HepG2 (cell line): ENCODE data around the gene NR2F1-AS1. TPM values are rescaled to one million over a fixed set of nuclear protein-coding genes. Genes with fewer than 3 reads are reported as not detected.

Experiments used
- ATAC-seq: fragments of 200-7000 bp; cut with Tn5 transposase; 3 replicates; pipeline ENCODE4 v1.9.1; 2020; ENCODE audit warnings: mild to moderate bottlenecking, moderate library complexity
- BruUV-seq: library from RNA; stranded (reverse); fragments of 400-500 nt; replicated peaks from 2 replicates; lab custom pipeline; 2021; lab: Mats Ljungman, UMichigan
- CTCF ChIA-PET: fragments of 300-600 bp; formaldehyde crosslinking; extraction: SDS; loops from one replicate; lab custom pipeline; 2021; ENCODE audit warnings: low total read pairs, inconsistent platforms, low intra/inter-chr PET ratio; lab: Yijun Ruan, JAX
- POLR2A ChIA-PET: fragments of 350-600 bp; sonication (Branson Sonifier 250); formaldehyde crosslinking; loops from one replicate; lab custom pipeline; 2020; ENCODE audit warnings: antibody characterized with exemption, inconsistent platforms; lab: Yijun Ruan, JAX
- DNase-seq: peaks from one replicate; pipeline ENCODE4 v3.0.0-alpha.2; 2015; ENCODE audit warnings: low spot score
- FAIRE-seq: peaks from 3 replicates; lab custom pipeline; 2011; peaks lifted over from hg19 to GRCh38; lab: Jason Lieb, UNC
- H2AFZ ChIP-seq: one replicate; pipeline ENCODE4 v1.6.1; 2011; ENCODE audit warnings: low read length, inconsistent platforms
- H3K27ac ChIP-seq: fragments of 300-600 bp; 3 replicates; pipeline ENCODE4 v1.8.0; 2011; ENCODE audit warnings: mixed run types, mild to moderate bottlenecking, mixed read lengths, low read length, inconsistent platforms; ENCODE audit not compliant: insufficient read depth; ENCODE audit errors: extremely low read length
- H3K27me3 ChIP-seq, 2 experiments: fragments of 200-600 bp in 1 of 2; 2 replicates in 1 of 2; 3 replicates in 1 of 2; pipeline versions ENCODE4 v1.6.0 to v1.8.0; 2011; ENCODE audit warnings: low read length in 2 of 2, mild to moderate bottlenecking in 2 of 2, moderate library complexity in 2 of 2, inconsistent platforms in 1 of 2; ENCODE audit not compliant: insufficient read depth in 2 of 2, control insufficient read depth in 1 of 2
- H3K36me3 ChIP-seq, 2 experiments: fragments of 200-600 bp in 1 of 2; replicated peaks in 1 of 2; 2 replicates in 1 of 2; 3 replicates in 1 of 2; pipeline versions ENCODE4 v1.5.1 to v1.8.0; 2011; ENCODE audit warnings: low read length in 2 of 2, inconsistent platforms in 1 of 2; ENCODE audit not compliant: insufficient read depth in 2 of 2, control insufficient read depth in 1 of 2
- H3K4me1 ChIP-seq: 2 replicates; pipeline ENCODE4 v1.5.1; 2012; ENCODE audit warnings: low read length, inconsistent platforms; ENCODE audit not compliant: insufficient read depth
- H3K4me2 ChIP-seq: 2 replicates; pipeline ENCODE4 v1.6.0; 2011; ENCODE audit warnings: low read depth, low read length, inconsistent platforms
- H3K4me3 ChIP-seq, 3 experiments: fragments of 200-600 bp in 1 of 3; sonication (generic), shearing (Covaris generic) in 1 of 3; replicated peaks in 1 of 3; 2 replicates each; pipeline ENCODE4 v1.5.1; 2011 to 2016; ENCODE audit warnings: low read length in 3 of 3, inconsistent platforms in 2 of 3, low read depth in 2 of 3, mild to moderate bottlenecking in 2 of 3, control low read depth in 1 of 3, mixed read lengths in 1 of 3; ENCODE audit not compliant: insufficient read depth in 1 of 3
- H3K79me2 ChIP-seq: one replicate; pipeline ENCODE4 v1.6.1; 2011; ENCODE audit warnings: low read length, inconsistent platforms; ENCODE audit not compliant: insufficient read depth
- H3K9ac ChIP-seq: 2 replicates; pipeline ENCODE4 v1.6.0; 2011; ENCODE audit warnings: mild to moderate bottlenecking, low read depth, low read length, inconsistent platforms; ENCODE audit not compliant: insufficient read depth
- H3K9me3 ChIP-seq: 2 replicates; pipeline ENCODE4 v1.5.1; 2012; ENCODE audit warnings: mild to moderate bottlenecking, low read length
- H4K20me1 ChIP-seq: 2 replicates; pipeline ENCODE4 v1.6.0; 2011; ENCODE audit warnings: inconsistent platforms, mild to moderate bottlenecking, low read length, moderate library complexity; ENCODE audit not compliant: insufficient read depth
- AFF4 ChIP-seq: sonication (generic); formaldehyde crosslinking; IDR thresholded peaks from 2 replicates; pipeline ENCODE4 v1.4.0; 2020; ENCODE audit warnings: missing genetic modification reagents
- AGO1 ChIP-seq: fragments of 200-400 bp; formaldehyde crosslinking; IDR thresholded peaks from 2 replicates; pipeline ENCODE4 v1.6.1; 2017; ENCODE audit warnings: mild to moderate bottlenecking, low read depth, low read length, moderate library complexity; ENCODE audit not compliant: poor library complexity, severe bottlenecking
- GZF1 ChIP-seq: sonication (generic); formaldehyde crosslinking; IDR thresholded peaks from 2 replicates; pipeline ENCODE4 v1.5.1; 2020; ENCODE audit warnings: mild to moderate bottlenecking, missing genetic modification reagents
- HNRNPH1 ChIP-seq: fragments of 200-400 bp; formaldehyde crosslinking; optimal IDR thresholded peaks from 2 replicates; pipeline ENCODE3; 2017; ENCODE audit warnings: mild to moderate bottlenecking, low read depth, low read length
- HNRNPLL ChIP-seq: fragments of 200-400 bp; formaldehyde crosslinking; IDR thresholded peaks from 2 replicates; pipeline ENCODE4 v1.6.1; 2017; ENCODE audit warnings: mild to moderate bottlenecking, low read depth, low read length; ENCODE audit not compliant: poor library complexity, severe bottlenecking
- NFE2L2 ChIP-seq: fragments of 150-350 bp; IDR thresholded peaks from 2 replicates; pipeline ENCODE4 v1.6.1; 2014; ENCODE audit warnings: low read length
- SRSF4 ChIP-seq: fragments of 200-400 bp; formaldehyde crosslinking; IDR thresholded peaks from one replicate; pipeline ENCODE4 v1.6.1; 2018; ENCODE audit warnings: mild to moderate bottlenecking, low read depth, low read length, moderate library complexity; ENCODE audit not compliant: poor library complexity, severe bottlenecking
- ZFP36 ChIP-seq: fragments of 150-350 bp; IDR thresholded peaks from 2 replicates; pipeline ENCODE4 v1.6.1; 2018; ENCODE audit warnings: borderline replicate concordance, low read length, low read depth; ENCODE audit not compliant: partially characterized antibody
- ZFP41 ChIP-seq: sonication (generic); formaldehyde crosslinking; IDR thresholded peaks from 2 replicates; pipeline ENCODE4 v1.4.0; 2020; ENCODE audit warnings: mild to moderate bottlenecking, missing genetic modification reagents, borderline replicate concordance
- ZNF205 ChIP-seq: IDR thresholded peaks from 2 replicates; pipeline ENCODE4 v1.6.1; 2018; ENCODE audit warnings: missing biosample characterization, missing genetic modification reagents
- ZNF292 ChIP-seq: sonication (generic); formaldehyde crosslinking; IDR thresholded peaks from 2 replicates; pipeline ENCODE4 v1.8.1; 2022; ENCODE audit warnings: mild to moderate bottlenecking, low read depth, missing genetic modification reagents, borderline replicate concordance
- ZNF576 ChIP-seq: sonication (generic); formaldehyde crosslinking; IDR thresholded peaks from 2 replicates; pipeline ENCODE4 v1.4.0; 2020; ENCODE audit warnings: mild to moderate bottlenecking, missing genetic modification reagents
- ZNF7 ChIP-seq: IDR thresholded peaks from 2 replicates; pipeline ENCODE4 v1.6.1; 2016; ENCODE audit warnings: missing biosample characterization, missing genetic modification reagents
- WGBS: methylation state at CpG from one replicate; pipeline ENCODE4 v1.1.6; 2017; ENCODE audit warnings: low lambda C conversion rate; 5-methylcytosine and 5-hydroxymethylcytosine counted together
- in situ Hi-C: cut with HindIII; loops from 2 replicates; pipeline ENCODE4 v1.10.0; 2017; ENCODE audit warnings: low pct_unique_long_range_greater_than_20kb; ENCODE audit not compliant: extremely low pct_ligation_motif_present
- intact Hi-C: fragments of 100-400 bp; cut with micrococcal nuclease; formaldehyde crosslinking; loops from one replicate; pipeline ENCODE4 v1.10.0; 2022; ENCODE audit not compliant: unreplicated experiment
- polyA plus RNA-seq, 8 experiments: library from polyadenylated mRNA; depleted of rRNA in 3 of 8; stranded (reverse) in 7 of 8; unstranded in 1 of 8; fragments of >200 nt; fragmentation: Illumina TruSeq in 4 of 8; extraction: Trizol in 4 of 8; gene quantifications; 2 replicates each; pipeline versions ENCODE4 v1.2.1 to v1.2.3, GENCODE V29; 2011 to 2016; ENCODE audit warnings: low read depth in 4 of 8, missing spikeins in 1 of 8, mixed read lengths in 1 of 8; ENCODE audit not compliant: insufficient read depth in 1 of 8
- total RNA-seq, 5 experiments: library from RNA; depleted of rRNA; stranded (reverse); fragments of >200 nt; fragmentation: Illumina TruSeq; extraction: Trizol; gene quantifications; 2 replicates each; pipeline ENCODE4 v1.2.3, GENCODE V29; 2016; ENCODE audit warnings: low read depth in 1 of 5
- TF ChIP-seq, protein P1 (sequence below): sonication (generic); formaldehyde crosslinking; IDR thresholded peaks from 2 replicates; pipeline ENCODE4 v1.8.1; 2023; ENCODE audit warnings: mild to moderate bottlenecking, missing genetic modification reagents, borderline replicate concordance

Gene NR2F1-AS1
- total and polyA plus RNA-seq, 2 of the 13 experiments (the other 11 are each of a cell fraction or from before 2014, with no cell fraction given), result 2.8 TPM

DNA sequence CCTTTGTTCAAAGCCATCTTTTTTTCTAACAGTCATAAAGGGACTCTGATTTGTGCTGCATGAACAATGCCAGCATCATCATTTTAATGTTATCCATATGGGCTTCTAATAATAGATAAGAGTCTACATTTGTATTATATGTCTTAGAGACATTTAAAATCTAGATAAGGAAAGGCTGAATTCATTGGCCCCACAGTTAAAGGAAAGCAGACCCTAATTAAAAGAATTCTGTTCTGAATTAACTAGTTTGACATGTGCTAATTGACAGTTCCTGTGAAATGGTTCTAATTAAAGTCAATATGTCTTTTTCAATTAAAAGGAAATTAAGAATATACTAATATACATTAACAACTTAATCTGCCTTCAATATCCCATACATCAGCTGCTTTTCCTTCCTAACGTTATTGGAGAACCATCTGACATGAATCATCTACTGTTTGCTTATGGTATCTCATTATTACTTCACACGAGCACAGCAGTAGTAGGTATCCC is 104.7 kb downstream of the NR2F1-AS1 start (continued):
- no peak for TF ChIP-seq SRSF4
- TF ChIP-seq ZNF292 (CRISPR knock-in tag), result no peak
- no peak for TF ChIP-seq AFF4 (CRISPR knock-in tag)
- TF ChIP-seq HNRNPLL, result no peak
- TF ChIP-seq ZNF205 (CRISPR knock-in tag), result no peak
- no peak for TF ChIP-seq ZNF576 (CRISPR knock-in tag)
- no peak for TF ChIP-seq NFE2L2
- TF ChIP-seq ZNF7 (CRISPR knock-in tag), result no peak
- TF ChIP-seq, all 625 proteins: peak for 0

- intact Hi-C loops (no loop called here), in situ Hi-C loops (no loop called here)
- Histone ChIP-seq H3K36me3 (no peaks in the 10 kb centered on the region), H3K9ac (no peak overlapping the region), H3K9me3 (peaks cover 22% of the 10 kb centered on the region), H3K27me3 (no peaks in the 10 kb centered on the region), H4K20me1 (no peaks in the 10 kb centered on the region), H3K4me2 (no peak overlapping the region), H3K4me1 (no peaks in the 10 kb centered on the region), H3K4me3 (no peak overlapping the region), H3K27ac (no peak overlapping the region), H3K79me2 (no peaks in the 10 kb centered on the region), H2AFZ (no peak overlapping the region)
- WGBS, result 87% methylated on average over 1 of the region's 1 CpG
- POLR2A ChIA-PET, result no interaction called here
- CTCF ChIA-PET, result no interaction called here
- BruUV-seq, result no TSS peak
- FAIRE-seq (no peak), DNase-seq (no peak), ATAC-seq (no peak)
- TF ChIP-seq ZFP41 (CRISPR knock-in tag) (no peak), AGO1 (no peak), GZF1 (CRISPR knock-in tag) (no peak), HNRNPH1 (no peak), ZFP36 (no peak)
- TF ChIP-seq, protein P1, sequence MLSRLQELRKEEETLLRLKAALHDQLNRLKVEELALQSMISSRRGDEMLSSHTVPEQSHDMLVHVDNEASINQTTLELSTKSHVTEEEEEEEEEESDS (CRISPR knock-in tag), result no peak
Observed at GRCh38 chr5:93462916-93463315, 118.1 kb downstream of the NR2F1-AS1 start.
